ENCODE results near the gene LRRC4. TPM values are rescaled to one million over a fixed set of nuclear protein-coding genes. Genes with fewer than 3 reads are reported as not detected.

LRRC4 gene
- total and polyA plus RNA-seq, 2 donors (not counting 3 experiments of a cell fraction or from before 2014, with no cell fraction given): 3.8 to 4.2 TPM

DNA sequence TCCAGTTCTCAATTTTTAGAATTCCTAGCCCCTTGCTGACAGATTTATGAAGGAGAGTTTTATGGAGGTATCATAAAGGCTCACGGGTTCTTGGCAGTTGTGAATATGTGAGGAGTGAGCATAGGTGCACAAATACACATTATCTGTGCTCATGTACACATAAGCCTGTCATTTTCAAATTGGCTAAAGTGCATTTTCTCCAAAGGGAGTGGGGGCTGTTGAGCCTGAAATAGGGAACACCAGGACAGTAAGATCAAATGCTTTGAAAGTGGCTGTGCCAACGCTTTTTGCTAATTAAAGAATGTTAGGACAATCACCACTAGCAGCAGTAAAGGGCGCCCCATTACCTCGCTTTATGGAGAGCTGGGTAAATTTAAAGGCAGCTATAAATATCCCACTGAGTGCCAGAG, 8.3 kb upstream of the LRRC4 start:
- Histone ChIP-seq H2AFZ (ENCODE audit: low read depth, low read length) (no peak overlapping the region), H3K9me3 (replicated peaks; ENCODE audit: control insufficient read depth, insufficient read depth, low read length) (no peaks in the 10 kb centered on the region), H3K4me2 (ENCODE audit: insufficient read depth, low read length) (no peak overlapping the region), H4K20me1 (replicated peaks; ENCODE audit: control insufficient read depth, extremely low read depth, insufficient read depth, low read length) (peaks cover 7% of the 10 kb centered on the region), H3K27me3 (ENCODE audit: control insufficient read depth in 2 of 2, insufficient read depth in 2 of 2, low read length in 2 of 2) (no peaks in the 10 kb centered on the region), H3K27ac (ENCODE audit: insufficient read depth, low read depth, low read length) (no peak overlapping the region), H3K4me3 (replicated peaks in 1 of 3; ENCODE audit: insufficient read depth in 1 of 3, low read depth in 1 of 3, low read length in 3 of 3) (no peak overlapping the region), H3K9ac (replicated peaks; ENCODE audit: extremely low read depth, insufficient read depth, low read length) (no peak overlapping the region), H3K79me2 (ENCODE audit: control insufficient read depth, insufficient read depth, low read length) (peaks cover 4% of the 10 kb centered on the region), H3K36me3 (ENCODE audit: control insufficient read depth in 2 of 2, extremely low read depth in 1 of 2, insufficient read depth in 2 of 2, low read length in 2 of 2) (peaks cover 0 to 3% of the 10 kb centered on the region in 2 experiments), H3K4me1 (ENCODE audit: control insufficient read depth, extremely low read depth, insufficient read depth, low read length) (peaks cover 12% of the 10 kb centered on the region), H3K9me1 (replicated peaks; ENCODE audit: control insufficient read depth, extremely low read depth, insufficient read depth, low read length) (no peaks in the 10 kb centered on the region)
- no peak for DNase-seq (ENCODE audit: low read depth, low spot score)
- TF ChIP-seq GATA2 (IDR thresholded peaks at IDR 0.05; ENCODE audit: insufficient read depth, insufficient read length, low read depth, low read length): no peak
- TF ChIP-seq, protein P1, sequence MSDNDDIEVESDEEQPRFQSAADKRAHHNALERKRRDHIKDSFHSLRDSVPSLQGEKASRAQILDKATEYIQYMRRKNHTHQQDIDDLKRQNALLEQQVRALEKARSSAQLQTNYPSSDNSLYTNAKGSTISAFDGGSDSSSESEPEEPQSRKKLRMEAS (IDR thresholded peaks at IDR 0.05; ENCODE audit: insufficient read depth, insufficient read length): no peak
- TF ChIP-seq, protein P2, sequence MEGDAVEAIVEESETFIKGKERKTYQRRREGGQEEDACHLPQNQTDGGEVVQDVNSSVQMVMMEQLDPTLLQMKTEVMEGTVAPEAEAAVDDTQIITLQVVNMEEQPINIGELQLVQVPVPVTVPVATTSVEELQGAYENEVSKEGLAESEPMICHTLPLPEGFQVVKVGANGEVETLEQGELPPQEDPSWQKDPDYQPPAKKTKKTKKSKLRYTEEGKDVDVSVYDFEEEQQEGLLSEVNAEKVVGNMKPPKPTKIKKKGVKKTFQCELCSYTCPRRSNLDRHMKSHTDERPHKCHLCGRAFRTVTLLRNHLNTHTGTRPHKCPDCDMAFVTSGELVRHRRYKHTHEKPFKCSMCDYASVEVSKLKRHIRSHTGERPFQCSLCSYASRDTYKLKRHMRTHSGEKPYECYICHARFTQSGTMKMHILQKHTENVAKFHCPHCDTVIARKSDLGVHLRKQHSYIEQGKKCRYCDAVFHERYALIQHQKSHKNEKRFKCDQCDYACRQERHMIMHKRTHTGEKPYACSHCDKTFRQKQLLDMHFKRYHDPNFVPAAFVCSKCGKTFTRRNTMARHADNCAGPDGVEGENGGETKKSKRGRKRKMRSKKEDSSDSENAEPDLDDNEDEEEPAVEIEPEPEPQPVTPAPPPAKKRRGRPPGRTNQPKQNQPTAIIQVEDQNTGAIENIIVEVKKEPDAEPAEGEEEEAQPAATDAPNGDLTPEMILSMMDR (IDR thresholded peaks at IDR 0.05; ENCODE audit: extremely low read depth in 1 of 2, insufficient read depth in 1 of 2, low read depth in 1 of 2, low read length in 2 of 2): no peak
- TF ChIP-seq MYC (IDR thresholded peaks at IDR 0.05; ENCODE audit: low read depth, low read length): no peak
- intact Hi-C loops (cut with micrococcal nuclease) (loop anchor here (10.0 kb wide), 1 partner anchor 455 kb away; the partner anchor contains the start of genes ARF5 and GCC1), dilution Hi-C loops (cut with MboI; ENCODE audit: extremely low pct_ligation_motif_present, low sequenced_read_pairs) (no loop called here)
- ChIA-PET POLR2A (no interaction called here), CTCF (interaction anchor here (1.2 to 2.7 kb wide), 4 partner anchors 9 to 170 kb away, joined by 3 to 9 read pairs (median 3); no protein-coding TSS in a partner anchor)
- no peak for FAIRE-seq
- no TSS peak for BruUV-seq (replicated peaks)
